HG02610 (cell line): ENCODE measurements around the gene RNF208.

Experiments
- ATAC-seq: cut with Tn5 transposase; IDR thresholded peaks from one replicate; pipeline ENCODE4 v1.9.1; 2021; ENCODE audit warnings: mild to moderate bottlenecking, moderate library complexity; ENCODE audit not compliant: unreplicated experiment

The RNF208 gene

DNA sequence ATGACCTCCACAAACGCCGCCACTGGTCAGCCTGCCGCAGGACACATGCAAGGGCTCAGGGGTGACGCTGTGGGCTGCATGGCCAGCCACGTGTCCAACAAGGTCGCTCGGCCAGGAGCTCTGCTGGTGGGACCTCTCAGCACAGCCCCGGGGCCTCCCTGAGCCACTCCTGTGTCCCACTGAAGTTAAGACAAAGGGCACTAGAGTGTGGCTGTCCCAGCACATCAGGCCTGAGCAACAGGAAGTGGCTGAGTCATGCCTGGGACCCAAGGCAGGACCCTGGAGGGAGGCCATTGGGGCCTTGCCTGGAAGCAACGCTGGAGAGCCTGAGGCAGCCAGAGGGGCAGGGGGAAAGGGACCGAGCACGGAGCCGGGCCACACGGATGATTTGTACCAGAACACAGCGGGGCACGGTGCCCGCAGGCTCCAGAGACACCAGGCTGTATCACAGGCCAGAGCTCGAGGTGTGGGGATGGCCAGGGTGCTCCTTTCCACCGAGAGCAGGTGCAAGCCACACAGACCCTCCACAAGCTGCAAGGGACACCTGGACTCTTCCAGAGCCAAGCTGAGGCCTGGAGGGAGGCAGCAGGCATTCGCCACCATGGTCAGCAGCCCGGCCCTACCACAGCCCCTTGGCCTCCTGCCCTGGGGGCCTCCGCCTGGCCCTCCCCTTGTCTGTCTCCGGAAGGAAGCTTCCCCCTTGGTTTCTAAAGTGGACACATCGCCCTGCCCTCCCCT lies 43.7 kb downstream of the RNF208 start:
- ATAC-seq = no peak

DNA sequence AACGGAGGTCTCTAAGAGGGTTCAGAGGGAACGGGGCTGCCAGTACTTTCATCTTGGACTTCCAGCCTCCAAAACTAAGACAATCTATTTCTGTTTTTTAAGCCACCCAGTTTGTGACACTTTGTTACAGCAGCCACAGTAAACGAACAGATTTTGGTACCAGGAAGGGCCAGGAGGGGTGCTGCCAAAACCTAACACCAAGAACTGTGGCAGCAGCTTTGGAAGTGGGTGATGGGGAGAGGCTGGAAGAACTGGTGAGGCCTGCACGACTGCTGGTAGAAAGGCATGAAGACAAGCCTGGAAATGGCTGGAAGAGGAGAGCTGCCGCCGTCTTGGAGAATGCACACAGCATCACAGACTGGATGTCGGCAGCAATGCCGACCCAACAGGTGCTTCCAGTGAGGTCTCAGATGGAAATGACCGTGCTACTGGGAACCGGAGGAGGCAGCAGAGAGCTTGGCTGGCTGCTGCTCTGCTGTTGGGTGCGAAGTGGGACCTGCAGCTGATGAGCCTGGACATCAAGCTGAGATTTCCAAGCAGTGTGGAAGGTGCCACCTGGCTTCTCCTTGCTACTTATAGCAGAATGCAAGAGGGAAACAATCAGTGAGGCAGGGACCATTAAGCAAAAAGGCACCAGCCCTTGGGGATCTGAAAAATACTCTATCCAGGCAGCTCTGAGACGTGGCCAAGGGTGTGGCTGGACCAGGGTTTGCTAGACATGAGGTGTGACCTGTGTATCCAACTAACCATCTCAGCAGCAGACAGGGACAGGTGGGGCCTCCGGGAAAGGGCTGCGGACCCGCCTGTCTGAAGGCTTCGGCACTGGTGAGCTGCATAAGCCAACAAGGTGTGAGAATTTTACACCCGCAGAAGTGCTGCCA lies 45.5 kb downstream of the RNF208 start:
- no peak for ATAC-seq

DNA sequence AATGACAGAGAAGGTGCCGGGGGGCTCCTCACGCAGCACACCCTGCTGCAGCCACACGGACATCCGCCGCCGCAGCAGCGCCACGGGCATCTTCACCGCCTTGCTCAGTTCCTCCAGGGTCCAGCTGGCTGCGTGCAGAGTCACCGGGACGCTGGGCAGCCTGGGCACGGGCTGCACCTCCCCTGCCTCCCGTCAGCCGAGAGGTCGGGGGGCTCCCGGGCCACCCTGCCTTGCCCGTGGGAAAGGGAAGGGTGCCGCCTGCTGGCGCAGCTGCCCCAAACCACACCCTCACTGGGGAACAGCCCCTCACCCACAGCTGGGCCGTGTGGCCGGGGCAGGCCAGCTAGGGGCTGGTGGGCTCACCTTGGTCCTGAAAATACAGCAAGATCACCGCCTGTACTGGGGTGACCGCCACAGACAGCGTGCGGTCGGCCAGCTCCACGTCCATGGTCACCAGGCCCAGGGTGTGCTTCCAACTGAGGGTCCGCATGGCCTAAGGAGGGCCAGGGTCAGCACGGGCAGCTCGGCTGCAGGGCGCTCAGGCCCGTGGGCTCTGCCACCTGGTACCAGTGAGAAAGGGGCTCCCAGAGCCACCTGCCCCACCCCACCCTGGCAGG lies 46.6 kb downstream of the RNF208 start:
- no peak for ATAC-seq

GRCh38 chr9:137174722-137175293 lies 47.2 kb downstream of the RNF208 start:
- no peak for ATAC-seq

DNA sequence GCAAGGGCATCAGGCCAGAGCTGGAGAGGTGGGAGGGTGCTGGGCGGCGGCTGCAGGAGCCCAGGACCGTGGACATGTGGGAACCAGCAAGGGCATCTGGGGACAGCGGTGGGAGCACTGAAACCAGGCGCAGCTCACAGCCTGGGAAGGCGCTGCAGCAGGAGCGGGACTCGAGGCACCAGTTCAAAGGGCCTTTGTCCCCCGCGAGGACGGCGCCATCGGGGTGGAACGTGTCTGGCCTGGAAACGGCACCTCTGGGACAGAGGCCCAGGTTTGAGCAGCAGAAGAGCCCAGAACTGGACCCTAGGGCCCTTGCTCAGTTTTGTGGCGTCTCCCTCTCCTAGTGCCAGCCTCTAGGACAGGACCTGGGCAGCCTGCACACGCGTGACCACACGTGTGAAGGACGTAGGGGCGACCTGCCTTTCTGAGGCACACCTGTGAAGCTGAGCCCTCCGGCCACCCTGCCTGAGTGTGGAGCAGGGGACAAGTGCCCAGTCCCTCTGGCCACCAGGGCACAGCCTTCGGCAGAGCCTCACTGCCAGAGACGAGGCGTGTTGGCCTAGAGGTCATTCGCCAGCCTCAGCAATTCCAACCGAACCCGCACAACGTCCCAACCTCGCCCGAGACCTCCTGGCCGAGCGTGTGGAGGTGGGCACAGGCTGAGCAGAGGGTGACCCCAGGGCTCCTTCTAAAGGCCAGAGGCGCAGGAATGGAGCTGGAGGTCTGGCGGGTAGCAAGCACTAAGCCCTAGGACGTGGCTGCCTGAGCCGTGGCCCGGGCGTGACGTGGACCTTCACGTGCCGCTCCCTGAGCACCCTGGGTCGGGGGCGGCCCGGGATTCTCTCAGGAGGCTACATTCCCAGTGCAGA lies 48.0 kb downstream of the RNF208 start:
- no peak for ATAC-seq

DNA sequence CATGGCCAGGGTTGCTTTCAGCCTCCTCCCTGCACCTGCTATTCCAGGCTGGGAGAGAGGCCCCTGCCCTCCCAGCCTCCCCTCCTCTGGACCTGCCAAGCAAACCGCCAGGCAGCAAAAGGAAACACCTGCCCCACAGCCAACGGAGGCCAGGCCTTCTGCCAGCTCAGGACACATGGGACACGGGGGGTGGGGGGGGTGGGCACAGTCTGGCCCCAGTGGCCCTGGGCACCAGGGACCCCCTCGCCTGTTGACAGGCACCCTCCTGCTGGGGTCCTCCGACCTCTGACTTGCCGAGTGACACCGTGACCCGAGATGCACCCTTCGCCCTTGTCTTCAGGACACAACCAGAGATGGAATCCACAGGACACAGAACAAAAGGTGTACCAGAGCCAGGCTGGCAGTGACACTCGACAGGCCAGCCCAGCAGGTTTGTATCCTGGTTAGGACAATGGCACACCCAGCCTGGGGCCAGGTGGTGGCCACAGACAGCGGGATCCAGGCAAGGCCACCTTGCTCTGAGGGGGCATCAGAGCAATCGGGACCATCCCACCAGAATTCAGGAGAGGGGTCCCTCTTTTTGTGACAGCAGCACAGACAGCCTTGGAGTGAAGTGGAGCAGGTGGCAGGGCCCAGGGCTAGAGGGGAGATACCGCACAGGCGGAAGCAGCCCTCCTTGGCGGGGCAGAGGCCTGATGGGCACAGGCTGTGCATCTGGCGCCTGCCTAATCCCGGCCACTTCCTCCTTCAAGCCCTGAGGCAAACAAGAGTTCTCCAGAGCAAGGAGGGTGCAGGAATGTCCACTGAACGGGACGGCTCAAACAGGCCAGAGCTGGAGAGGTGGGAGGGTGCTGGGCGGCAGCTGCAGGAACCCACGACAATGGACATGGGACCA lies 48.9 kb downstream of the RNF208 start:
- no peak for ATAC-seq

- ATAC-seq = no peak
These were observed 50.7 kb downstream of the RNF208 start for GRCh38 chr9:137171149-137171900.

GRCh38 chr9:137170486-137171148 lies 51.4 kb downstream of the RNF208 start:
- no peak for ATAC-seq
